DOHH2 (cell line): ENCODE results near the gene KHNYN.

ENCODE experiments used
- CTCF ChIP-seq: fragments of 200-600 bp; sonication (generic); IDR thresholded peaks from one replicate; pipeline ENCODE4 v1.5.1; 2014; ENCODE audit warnings: antibody characterized with exemption, mild to moderate bottlenecking, low read depth, low read length; ENCODE audit not compliant: poor library complexity, severe bottlenecking
- EZH2phosphoT487 ChIP-seq: fragments of 200-600 bp; sonication (generic); IDR thresholded peaks from 2 replicates; pipeline ENCODE4 v1.6.1; 2017; ENCODE audit warnings: borderline replicate concordance, mild to moderate bottlenecking, antibody characterized with exemption, low read length, moderate library complexity, mixed read lengths

DNA sequence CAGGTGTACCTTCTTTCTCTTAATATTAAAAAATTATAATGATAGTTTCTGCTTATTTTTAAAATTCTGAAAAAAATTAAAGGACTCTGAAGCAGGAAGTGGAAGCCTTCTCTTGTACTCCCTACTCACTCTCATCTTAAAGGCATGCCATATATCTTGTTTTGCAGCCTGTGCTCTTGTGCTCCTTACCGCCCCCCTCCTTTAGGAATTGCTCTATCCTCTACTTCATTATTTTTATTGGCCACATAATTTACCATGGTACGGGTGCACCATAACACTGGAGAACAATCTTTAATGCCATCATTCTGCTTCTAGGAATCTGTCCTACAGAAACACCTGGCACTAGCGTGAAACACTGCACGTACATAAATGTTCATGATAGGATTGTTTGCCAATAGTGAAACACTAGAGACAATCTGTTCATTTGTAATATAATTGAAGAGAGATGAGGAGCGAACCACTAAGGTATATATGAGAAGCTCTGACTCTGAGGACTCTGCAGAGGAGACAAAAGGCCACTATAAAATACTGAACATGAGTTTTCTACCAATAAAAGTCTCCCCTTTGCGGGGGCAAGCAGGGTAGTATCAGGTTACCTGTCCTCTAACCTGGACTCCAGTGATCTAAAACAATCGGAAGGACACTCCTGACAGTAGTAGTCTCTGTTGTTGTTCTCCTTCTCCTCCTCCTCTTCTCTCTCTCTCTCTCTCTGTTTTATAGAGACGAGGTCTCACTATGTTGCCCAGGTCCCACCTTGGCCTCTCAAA is 37.2 kb upstream of the KHNYN start:
- TF ChIP-seq CTCF (no peak), EZH2phosphoT487 (no peak)
